Stomach smooth muscle (tissue), 2 donors: ENCODE data around the gene GAN.

Experiments used
- H3K27ac ChIP-seq: one replicate; pipeline ENCODE4 v1.7.0; 2013; ENCODE audit warnings: mild to moderate bottlenecking, low read length, inconsistent platforms
- H3K27me3 ChIP-seq, 2 donors: one replicate each; pipeline ENCODE4 v1.7.0; 2013; ENCODE audit warnings: low read length in 2 of 2; ENCODE audit not compliant: insufficient read depth in 2 of 2, control insufficient read depth in 1 of 2
- H3K36me3 ChIP-seq, 2 donors: one replicate each; pipeline ENCODE4 v1.7.0; 2013; ENCODE audit warnings: low read length in 2 of 2; ENCODE audit not compliant: control insufficient read depth in 2 of 2, insufficient read depth in 2 of 2
- H3K4me1 ChIP-seq: one replicate; pipeline ENCODE4 v1.7.0; 2013; ENCODE audit warnings: low read length; ENCODE audit not compliant: control insufficient read depth, insufficient read depth
- H3K4me3 ChIP-seq, 2 donors: one replicate each; pipeline ENCODE4 v1.7.0; 2013; ENCODE audit warnings: low read length in 2 of 2
- H3K9ac ChIP-seq, 2 donors: one replicate each; pipeline ENCODE4 v1.7.0; 2013; ENCODE audit warnings: low read length in 2 of 2, mild to moderate bottlenecking in 1 of 2
- H3K9me3 ChIP-seq, 2 donors: one replicate each; pipeline ENCODE4 v1.7.0; 2013; ENCODE audit warnings: low read length in 2 of 2; ENCODE audit not compliant: control insufficient read depth in 2 of 2
- donor health status: healthy.
- donor health status: Pancreatic carcinoma.

GAN gene

DNA sequence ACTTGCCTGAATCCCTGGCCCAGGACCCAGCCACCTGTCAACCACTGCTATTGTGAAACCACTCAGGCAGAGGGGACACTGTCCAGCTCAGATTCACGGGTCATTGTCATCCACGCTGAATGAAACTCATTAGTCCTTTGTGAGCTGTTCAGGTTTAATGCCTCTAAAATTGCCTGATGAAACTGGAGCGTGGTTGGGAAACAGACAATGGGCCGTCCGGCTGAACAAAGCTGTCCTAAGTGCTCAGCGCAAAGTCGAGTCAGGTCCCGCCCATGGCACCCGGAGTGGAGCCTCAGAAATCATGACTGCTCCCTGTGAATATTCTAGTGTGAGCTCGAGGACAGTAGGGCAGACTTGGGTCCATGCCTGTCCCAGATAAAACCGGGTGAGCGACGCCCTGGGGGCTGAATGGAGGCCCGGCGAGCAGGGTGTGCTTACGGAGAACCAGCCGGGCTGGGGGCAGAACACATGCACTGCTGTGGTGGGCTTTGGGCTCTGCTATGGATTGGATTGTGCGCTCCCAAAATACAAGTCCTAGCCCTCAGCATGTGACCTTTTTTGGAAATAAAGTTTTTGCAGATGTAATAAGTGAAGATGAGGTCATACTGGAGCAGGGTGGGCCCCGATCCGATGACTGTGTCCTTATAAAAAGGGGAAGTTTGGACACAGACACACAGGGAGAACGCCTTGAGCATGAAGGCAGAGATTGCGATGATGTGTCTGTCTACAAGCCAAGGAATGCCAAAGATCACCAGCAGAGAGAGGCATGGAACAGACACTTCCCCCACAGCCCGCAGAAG, 117.0 kb downstream of the GAN start:
- H3K9ac ChIP-seq, result no peak overlapping the region
- H3K27ac ChIP-seq, result no peak overlapping the region

DNA sequence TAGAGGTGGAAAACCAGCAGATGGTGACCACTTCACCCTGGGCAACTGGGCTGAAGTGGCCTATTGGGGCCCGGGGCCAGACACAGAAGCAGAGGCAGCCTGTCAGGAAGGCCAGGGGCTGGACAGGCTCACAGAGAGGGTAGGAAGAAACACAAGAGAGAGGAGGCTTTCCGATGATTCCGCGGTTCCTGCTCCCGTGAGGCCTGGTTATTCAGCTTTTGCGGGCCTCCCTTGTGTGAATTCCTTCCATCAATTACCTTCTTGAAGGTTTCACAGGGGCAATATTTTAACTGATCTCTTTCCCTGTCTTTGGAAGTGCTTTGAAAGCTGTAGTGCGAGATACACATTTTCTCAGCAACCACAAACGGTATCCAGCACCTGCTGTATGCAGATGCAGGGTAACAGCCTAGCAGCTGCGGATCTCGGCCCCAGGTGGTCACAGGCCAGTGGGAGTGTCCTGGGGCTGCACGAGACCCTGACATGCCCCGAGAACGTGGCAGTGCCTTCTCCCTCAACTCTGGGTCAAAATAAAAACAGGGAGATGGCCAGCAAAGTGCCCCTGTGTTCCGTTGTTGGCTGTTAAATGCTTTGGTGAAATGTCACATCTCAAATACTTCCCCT, 118.3 kb downstream of the GAN start:
- Histone ChIP-seq H3K9ac (no peak overlapping the region), H3K27me3 (no peaks in the 10 kb centered on the region), H3K4me3 (no peak overlapping the region), H3K36me3 (no peaks in the 10 kb centered on the region), H3K27ac (no peak overlapping the region), H3K4me1 (peaks cover 10% of the 10 kb centered on the region), H3K9me3 (no peaks in the 10 kb centered on the region)

More for the DNA sequence above, 117.0 kb downstream of the GAN start:
- Histone ChIP-seq H3K36me3 (no peaks in the 10 kb centered on the region), H3K4me1 (peaks cover 10% of the 10 kb centered on the region), H3K4me3 (no peak overlapping the region), H3K9me3 (no peaks in the 10 kb centered on the region), H3K27me3 (no peaks in the 10 kb centered on the region)

DNA sequence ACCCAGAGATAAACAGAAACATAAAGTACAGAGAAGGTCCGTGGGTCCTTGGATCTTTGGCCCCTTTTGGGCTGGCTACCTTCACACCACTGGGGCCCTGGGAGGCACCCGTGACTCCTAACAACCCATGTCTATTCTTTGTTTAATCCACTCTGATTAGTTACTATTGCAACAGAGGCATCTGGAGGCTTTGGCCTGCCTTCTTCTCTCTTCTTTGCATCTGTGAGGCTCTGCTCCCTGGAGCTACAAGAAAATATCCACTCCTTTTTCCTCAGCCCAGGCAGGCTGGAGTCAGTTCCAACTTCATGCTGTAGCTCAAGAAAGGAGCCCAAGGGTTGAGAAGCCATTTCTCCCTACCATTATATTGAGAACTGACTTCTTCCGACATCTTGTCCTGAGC, 120.3 kb downstream of the GAN start:
- no peak overlapping the region for H3K9ac ChIP-seq
- H3K4me3 ChIP-seq, result no peak overlapping the region
- H3K27me3 ChIP-seq, result no peaks in the 10 kb centered on the region
- peaks cover 6% of the 10 kb centered on the region for H3K4me1 ChIP-seq
- H3K9me3 ChIP-seq, result no peaks in the 10 kb centered on the region
- no peaks in the 10 kb centered on the region for H3K36me3 ChIP-seq
- H3K27ac ChIP-seq, result no peak overlapping the region

DNA sequence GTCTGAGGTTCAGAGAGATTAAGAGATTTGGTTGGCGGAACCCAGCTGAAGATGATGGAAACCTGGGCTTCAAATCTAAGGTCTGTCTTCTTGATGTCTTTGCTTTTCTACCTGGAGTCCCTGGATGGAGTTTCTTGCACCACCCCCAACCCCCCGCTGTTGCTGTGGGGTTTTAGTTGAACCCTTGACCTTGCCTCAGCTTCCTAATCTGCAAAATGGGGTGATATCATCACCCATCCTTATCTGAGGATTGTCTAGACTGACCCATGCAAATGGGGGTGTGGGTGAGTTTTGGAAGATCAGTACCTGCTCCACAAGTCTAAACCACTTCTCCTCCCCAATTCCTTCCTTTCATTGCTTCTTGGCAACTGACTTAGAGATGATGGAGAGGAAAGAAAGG, 120.8 kb downstream of the GAN start:
- Histone ChIP-seq H3K27ac (no peak overlapping the region), H3K9ac (no peak overlapping the region), H3K36me3 (no peaks in the 10 kb centered on the region), H3K4me1 (peaks cover 6% of the 10 kb centered on the region), H3K9me3 (no peaks in the 10 kb centered on the region), H3K4me3 (no peak overlapping the region), H3K27me3 (no peaks in the 10 kb centered on the region)

DNA sequence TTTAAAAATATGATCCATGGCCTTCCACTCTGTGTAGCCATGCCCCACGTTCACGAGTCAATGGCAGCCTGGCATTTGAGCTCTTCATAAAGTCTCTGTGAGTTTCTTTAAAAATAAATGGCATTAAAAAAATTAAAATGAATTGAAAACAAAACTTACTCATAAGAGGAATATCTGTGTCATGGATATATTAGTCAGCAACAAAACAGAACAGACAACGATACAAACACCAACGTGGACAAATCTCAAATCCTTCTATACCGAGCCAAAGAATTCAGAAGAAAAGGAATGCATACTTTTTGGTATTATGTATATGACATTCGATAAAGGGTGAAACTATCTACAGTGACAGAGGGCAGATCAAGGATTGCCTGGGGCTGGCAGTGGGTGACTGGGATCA, 121.6 kb downstream of the GAN start:
- Histone ChIP-seq H3K36me3 (no peaks in the 10 kb centered on the region), H3K9me3 (no peaks in the 10 kb centered on the region), H3K27me3 (no peaks in the 10 kb centered on the region), H3K4me1 (peaks cover 6% of the 10 kb centered on the region), H3K4me3 (no peak overlapping the region), H3K9ac (no peak overlapping the region), H3K27ac (no peak overlapping the region)

DNA sequence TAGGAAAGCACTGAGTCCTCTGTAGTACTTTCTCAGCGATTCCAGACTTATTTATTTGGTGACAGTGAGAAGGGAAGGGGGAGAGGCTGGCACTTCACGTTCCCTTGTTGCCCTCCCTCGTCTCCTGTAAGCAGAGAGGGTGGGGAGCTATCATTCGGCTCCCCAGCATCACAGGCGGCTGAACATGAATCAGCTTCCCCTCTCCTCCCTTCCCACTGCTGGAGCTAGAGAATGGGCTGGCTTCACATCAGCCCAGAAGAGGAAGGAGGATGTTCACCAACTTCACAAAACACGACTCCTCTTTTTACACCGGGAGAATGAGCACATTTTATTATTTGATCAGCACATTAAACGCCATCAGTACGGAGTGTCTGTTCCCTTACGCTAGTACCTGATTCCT, 123.1 kb downstream of the GAN start:
- Histone ChIP-seq H3K36me3 (no peaks in the 10 kb centered on the region), H3K9me3 (no peaks in the 10 kb centered on the region), H3K4me3 (no peak overlapping the region), H3K27ac (no peak overlapping the region), H3K27me3 (no peaks in the 10 kb centered on the region), H3K4me1 (peaks cover 3% of the 10 kb centered on the region), H3K9ac (no peak overlapping the region)
